ENCODE measurements around the gene ATP6V0A1. TPM values are rescaled to one million over a fixed set of nuclear protein-coding genes. Genes with fewer than 3 reads are reported as not detected.

ATP6V0A1 gene
- total RNA-seq, 3 donors from 2014 or later = 88.5 to 105 (median 95.6) TPM

GRCh38 chr17:42529061-42529460, 70.4 kb downstream of the ATP6V0A1 start:
- TF ChIP-seq, protein P1, sequence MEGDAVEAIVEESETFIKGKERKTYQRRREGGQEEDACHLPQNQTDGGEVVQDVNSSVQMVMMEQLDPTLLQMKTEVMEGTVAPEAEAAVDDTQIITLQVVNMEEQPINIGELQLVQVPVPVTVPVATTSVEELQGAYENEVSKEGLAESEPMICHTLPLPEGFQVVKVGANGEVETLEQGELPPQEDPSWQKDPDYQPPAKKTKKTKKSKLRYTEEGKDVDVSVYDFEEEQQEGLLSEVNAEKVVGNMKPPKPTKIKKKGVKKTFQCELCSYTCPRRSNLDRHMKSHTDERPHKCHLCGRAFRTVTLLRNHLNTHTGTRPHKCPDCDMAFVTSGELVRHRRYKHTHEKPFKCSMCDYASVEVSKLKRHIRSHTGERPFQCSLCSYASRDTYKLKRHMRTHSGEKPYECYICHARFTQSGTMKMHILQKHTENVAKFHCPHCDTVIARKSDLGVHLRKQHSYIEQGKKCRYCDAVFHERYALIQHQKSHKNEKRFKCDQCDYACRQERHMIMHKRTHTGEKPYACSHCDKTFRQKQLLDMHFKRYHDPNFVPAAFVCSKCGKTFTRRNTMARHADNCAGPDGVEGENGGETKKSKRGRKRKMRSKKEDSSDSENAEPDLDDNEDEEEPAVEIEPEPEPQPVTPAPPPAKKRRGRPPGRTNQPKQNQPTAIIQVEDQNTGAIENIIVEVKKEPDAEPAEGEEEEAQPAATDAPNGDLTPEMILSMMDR (IDR thresholded peaks at IDR 0.05) = no peak
- ATAC-seq = no peak

GRCh38 chr17:42530952-42531454, 72.3 kb downstream of the ATP6V0A1 start:
- H3K36me3 ChIP-seq (ENCODE audit: low read depth) = no peaks in the 10 kb centered on the region
- TF ChIP-seq, protein P1 (IDR thresholded peaks at IDR 0.05) = no peak
- H3K4me3 ChIP-seq = no peak overlapping the region
- intact Hi-C loops (cut with DNase I, micrococcal nuclease) = no loop called here
- H3K4me1 ChIP-seq (ENCODE audit: low read depth) = peaks cover 21% of the 10 kb centered on the region
- peak in 1 of 3 donors; percentile 36 for DNase-seq
- ATAC-seq = no peak
- H3K9me3 ChIP-seq = no peaks in the 10 kb centered on the region

More at GRCh38 chr17:42529061-42529460, 70.4 kb downstream of the ATP6V0A1 start:
- no peak for DNase-seq
- H3K36me3 ChIP-seq (ENCODE audit: low read depth) = no peaks in the 10 kb centered on the region
- no peak overlapping the region for H3K4me3 ChIP-seq
- H3K9me3 ChIP-seq = no peaks in the 10 kb centered on the region
- H3K4me1 ChIP-seq (ENCODE audit: low read depth) = peaks cover 17% of the 10 kb centered on the region
- intact Hi-C loops (cut with DNase I, micrococcal nuclease) = no loop called here

GRCh38 chr17:42531455-42532354, 73.0 kb downstream of the ATP6V0A1 start:
- TF ChIP-seq, protein P1 (IDR thresholded peaks at IDR 0.05) = peak; percentile 31
- H3K4me3 ChIP-seq = no peak overlapping the region
- peaks cover 21% of the 10 kb centered on the region for H3K4me1 ChIP-seq (ENCODE audit: low read depth)
- DNase-seq = peak; percentile 76 to 84 (median 83)
- intact Hi-C loops (cut with DNase I, micrococcal nuclease) = no loop called here
- H3K36me3 ChIP-seq (ENCODE audit: low read depth) = no peaks in the 10 kb centered on the region
- H3K9me3 ChIP-seq = no peaks in the 10 kb centered on the region
- peak; percentile 59 for ATAC-seq

DNA sequence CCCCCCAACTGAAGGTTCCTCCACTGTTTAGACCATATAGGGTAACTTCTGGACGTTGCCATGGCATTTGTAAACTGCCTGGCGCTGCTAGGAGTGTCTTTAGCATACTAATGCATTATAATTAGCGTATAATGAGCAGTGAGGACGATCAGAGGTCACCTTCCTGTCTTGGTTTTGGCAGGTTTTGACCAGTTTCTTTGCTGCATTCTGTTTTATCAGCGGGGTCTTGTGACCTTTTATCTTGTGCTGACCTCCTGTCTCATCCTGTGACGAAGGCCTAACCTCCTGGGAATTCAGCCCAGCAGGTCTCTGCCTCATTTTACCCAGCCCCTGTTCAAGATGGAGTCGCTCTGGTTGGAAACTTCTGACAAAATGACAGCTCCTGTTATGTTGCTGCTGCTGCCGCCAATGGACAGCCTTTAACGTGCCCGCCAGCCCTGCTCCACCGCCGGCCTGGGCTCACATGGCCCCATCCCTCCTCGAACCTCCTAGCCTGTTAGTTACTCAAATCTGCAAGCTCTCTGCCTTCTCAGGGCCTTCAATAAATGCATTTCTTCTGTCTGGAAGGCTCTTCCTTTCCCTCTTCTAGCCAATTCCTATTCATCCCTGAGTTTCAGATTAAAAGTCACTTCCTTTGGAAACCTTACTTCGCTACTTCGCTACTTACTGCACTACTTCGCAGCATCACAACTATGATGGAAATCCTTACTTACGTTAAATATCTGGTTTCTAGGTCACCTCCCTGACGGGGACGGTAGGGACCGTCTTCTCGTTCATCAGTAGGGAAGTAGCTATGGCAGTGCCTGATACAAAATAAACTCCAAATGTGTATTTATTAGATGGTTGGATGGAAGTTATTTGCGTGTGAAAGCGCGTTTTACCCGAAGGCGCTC, 76.7 kb downstream of the ATP6V0A1 start:
- intact Hi-C loops (cut with DNase I, micrococcal nuclease) = no loop called here
- peak overlapping the region; percentile 72 for H3K4me3 ChIP-seq
- peaks cover 23% of the 10 kb centered on the region for H3K4me1 ChIP-seq (ENCODE audit: low read depth)
- H3K36me3 ChIP-seq (ENCODE audit: low read depth) = no peaks in the 10 kb centered on the region
- no peaks in the 10 kb centered on the region for H3K9me3 ChIP-seq
- peak in 1 of 3 donors; percentile 56 for DNase-seq
- peak; percentile 0 for ATAC-seq
- TF ChIP-seq, protein P1 (IDR thresholded peaks at IDR 0.05) = no peak

DNA sequence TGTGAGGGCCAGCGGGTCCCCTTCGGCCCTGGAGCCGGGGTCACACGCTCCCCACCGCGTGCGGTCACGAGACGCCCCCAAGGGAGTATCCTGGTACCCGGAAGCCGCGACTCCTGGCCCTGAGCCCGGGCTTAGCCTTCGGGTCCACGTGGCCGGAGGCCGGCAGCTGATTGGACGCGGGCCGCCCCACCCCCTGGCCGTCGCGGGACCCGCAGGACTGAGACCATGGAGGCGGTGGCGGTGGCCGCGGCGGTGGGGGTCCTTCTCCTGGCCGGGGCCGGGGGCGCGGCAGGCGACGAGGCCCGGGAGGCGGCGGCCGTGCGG, 77.3 kb downstream of the ATP6V0A1 start, which contains the start of gene NAGLU:
Gene NAGLU, plus strand, starts transcription at position 194 of the 324 bp plus-strand sequence. Its CDS starts 32 bp downstream, at position 226.
- no peaks in the 10 kb centered on the region for H3K36me3 ChIP-seq (ENCODE audit: low read depth)
- intact Hi-C loops (cut with DNase I, micrococcal nuclease) = no loop called here
- peaks cover 21% of the 10 kb centered on the region for H3K4me1 ChIP-seq (ENCODE audit: low read depth)
- DNase-seq (peak; percentile 98 to 99 (median 98)), ATAC-seq (peak; percentile 87)
- TF ChIP-seq, protein P1 (IDR thresholded peaks at IDR 0.05) = no peak
- H3K9me3 ChIP-seq = no peaks in the 10 kb centered on the region
- H3K4me3 ChIP-seq = peak within 1 kb of the TSS; percentile 72

Data from mucosa of descending colon (tissue), 3 donors.